HepG2 (cell line): ENCODE results near the gene CNNM1. TPM values are rescaled to one million over a fixed set of nuclear protein-coding genes. Genes with fewer than 3 reads are reported as not detected.

ENCODE experiments used
- ATAC-seq: fragments of 200-7000 bp; cut with Tn5 transposase; 3 replicates; pipeline ENCODE4 v1.9.1; 2020; ENCODE audit warnings: mild to moderate bottlenecking, moderate library complexity
- BruUV-seq: library from RNA; stranded (reverse); fragments of 400-500 nt; replicated peaks from 2 replicates; lab custom pipeline; 2021; lab: Mats Ljungman, UMichigan
- CTCF ChIA-PET: fragments of 300-600 bp; formaldehyde crosslinking; extraction: SDS; loops from one replicate; lab custom pipeline; 2021; ENCODE audit warnings: low total read pairs, inconsistent platforms, low intra/inter-chr PET ratio; lab: Yijun Ruan, JAX
- POLR2A ChIA-PET: fragments of 350-600 bp; sonication (Branson Sonifier 250); formaldehyde crosslinking; loops from one replicate; lab custom pipeline; 2020; ENCODE audit warnings: antibody characterized with exemption, inconsistent platforms; lab: Yijun Ruan, JAX
- DNase-seq: peaks from one replicate; pipeline ENCODE4 v3.0.0-alpha.2; 2015; ENCODE audit warnings: low spot score
- FAIRE-seq: peaks from 3 replicates; lab custom pipeline; 2011; peaks lifted over from hg19 to GRCh38; lab: Jason Lieb, UNC
- H2AFZ ChIP-seq: one replicate; pipeline ENCODE4 v1.6.1; 2011; ENCODE audit warnings: low read length, inconsistent platforms
- H3K27ac ChIP-seq: fragments of 300-600 bp; 3 replicates; pipeline ENCODE4 v1.8.0; 2011; ENCODE audit warnings: mixed run types, mild to moderate bottlenecking, mixed read lengths, low read length, inconsistent platforms; ENCODE audit not compliant: insufficient read depth; ENCODE audit errors: extremely low read length
- H3K27me3 ChIP-seq, 2 experiments: fragments of 200-600 bp in 1 of 2; 2 replicates in 1 of 2; 3 replicates in 1 of 2; pipeline versions ENCODE4 v1.6.0 to v1.8.0; 2011; ENCODE audit warnings: low read length in 2 of 2, mild to moderate bottlenecking in 2 of 2, moderate library complexity in 2 of 2, inconsistent platforms in 1 of 2; ENCODE audit not compliant: insufficient read depth in 2 of 2, control insufficient read depth in 1 of 2
- H3K36me3 ChIP-seq, 2 experiments: fragments of 200-600 bp in 1 of 2; replicated peaks in 1 of 2; 2 replicates in 1 of 2; 3 replicates in 1 of 2; pipeline versions ENCODE4 v1.5.1 to v1.8.0; 2011; ENCODE audit warnings: low read length in 2 of 2, inconsistent platforms in 1 of 2; ENCODE audit not compliant: insufficient read depth in 2 of 2, control insufficient read depth in 1 of 2
- H3K4me1 ChIP-seq: 2 replicates; pipeline ENCODE4 v1.5.1; 2012; ENCODE audit warnings: low read length, inconsistent platforms; ENCODE audit not compliant: insufficient read depth
- H3K4me2 ChIP-seq: 2 replicates; pipeline ENCODE4 v1.6.0; 2011; ENCODE audit warnings: low read depth, low read length, inconsistent platforms
- H3K4me3 ChIP-seq, 3 experiments: fragments of 200-600 bp in 1 of 3; sonication (generic), shearing (Covaris generic) in 1 of 3; replicated peaks in 1 of 3; 2 replicates each; pipeline ENCODE4 v1.5.1; 2011 to 2016; ENCODE audit warnings: low read length in 3 of 3, inconsistent platforms in 2 of 3, low read depth in 2 of 3, mild to moderate bottlenecking in 2 of 3, control low read depth in 1 of 3, mixed read lengths in 1 of 3; ENCODE audit not compliant: insufficient read depth in 1 of 3
- H3K79me2 ChIP-seq: one replicate; pipeline ENCODE4 v1.6.1; 2011; ENCODE audit warnings: low read length, inconsistent platforms; ENCODE audit not compliant: insufficient read depth
- H3K9ac ChIP-seq: 2 replicates; pipeline ENCODE4 v1.6.0; 2011; ENCODE audit warnings: mild to moderate bottlenecking, low read depth, low read length, inconsistent platforms; ENCODE audit not compliant: insufficient read depth
- H3K9me3 ChIP-seq: 2 replicates; pipeline ENCODE4 v1.5.1; 2012; ENCODE audit warnings: mild to moderate bottlenecking, low read length
- H4K20me1 ChIP-seq: 2 replicates; pipeline ENCODE4 v1.6.0; 2011; ENCODE audit warnings: inconsistent platforms, mild to moderate bottlenecking, low read length, moderate library complexity; ENCODE audit not compliant: insufficient read depth
- HMG20B ChIP-seq: conservative IDR thresholded peaks from 2 replicates; pipeline ENCODE4 v1.6.1; 2016; ENCODE audit warnings: missing genetic modification reagents, missing compliant biosample characterization
- HNRNPK ChIP-seq: fragments of 200-400 bp; formaldehyde crosslinking; IDR thresholded peaks from 2 replicates; pipeline ENCODE4 v1.6.1; 2018; ENCODE audit warnings: low read length, low read depth, moderate library complexity, mild to moderate bottlenecking; ENCODE audit not compliant: poor library complexity, severe bottlenecking
- MXI1 ChIP-seq: IDR thresholded peaks from 3 replicates; pipeline ENCODE4 v1.6.1; 2012; ENCODE audit warnings: low read depth, low read length, inconsistent platforms, borderline replicate concordance
- ONECUT2 ChIP-seq: sonication (generic); formaldehyde crosslinking; IDR thresholded peaks from 2 replicates; pipeline ENCODE4 v1.4.0; 2020; ENCODE audit warnings: missing genetic modification reagents
- RFX3 ChIP-seq: IDR thresholded peaks from 2 replicates; pipeline ENCODE4 v1.6.1; 2016; ENCODE audit warnings: missing biosample characterization, missing genetic modification reagents
- TCF7 ChIP-seq: sonication (generic); IDR thresholded peaks from 2 replicates; pipeline ENCODE4 v1.6.1; 2016; ENCODE audit warnings: antibody characterized with exemption, low read depth
- ZBTB21 ChIP-seq: sonication (generic); formaldehyde crosslinking; IDR thresholded peaks from 2 replicates; pipeline ENCODE4 v1.4.0; 2020; ENCODE audit warnings: missing genetic modification reagents
- ZFP37 ChIP-seq: sonication (generic); formaldehyde crosslinking; IDR thresholded peaks from 2 replicates; pipeline ENCODE4 v1.4.0; 2020; ENCODE audit warnings: missing genetic modification reagents, borderline replicate concordance
- ZNF260 ChIP-seq: sonication (generic); formaldehyde crosslinking; IDR thresholded peaks from 2 replicates; pipeline ENCODE4 v1.4.0; 2020; ENCODE audit warnings: missing genetic modification reagents, low read depth, mild to moderate bottlenecking, borderline replicate concordance
- ZNF33A ChIP-seq: sonication (generic); formaldehyde crosslinking; IDR thresholded peaks from 2 replicates; pipeline ENCODE4 v1.5.1; 2020; ENCODE audit warnings: missing genetic modification reagents, mild to moderate bottlenecking, moderate library complexity, borderline replicate concordance
- ZNF678 ChIP-seq: sonication (generic); formaldehyde crosslinking; IDR thresholded peaks from 2 replicates; pipeline ENCODE4 v1.4.0; 2020; ENCODE audit warnings: mild to moderate bottlenecking, missing genetic modification reagents
- ZNF761 ChIP-seq: sonication (generic); formaldehyde crosslinking; conservative IDR thresholded peaks from 2 replicates; pipeline ENCODE4 v1.4.0; 2020; ENCODE audit warnings: mild to moderate bottlenecking, missing genetic modification reagents
- WGBS: methylation state at CpG from one replicate; pipeline ENCODE4 v1.1.6; 2017; ENCODE audit warnings: low lambda C conversion rate; 5-methylcytosine and 5-hydroxymethylcytosine counted together
- in situ Hi-C: cut with HindIII; loops from 2 replicates; pipeline ENCODE4 v1.10.0; 2017; ENCODE audit warnings: low pct_unique_long_range_greater_than_20kb; ENCODE audit not compliant: extremely low pct_ligation_motif_present
- intact Hi-C: fragments of 100-400 bp; cut with micrococcal nuclease; formaldehyde crosslinking; loops from one replicate; pipeline ENCODE4 v1.10.0; 2022; ENCODE audit not compliant: unreplicated experiment
- polyA plus RNA-seq, 8 experiments: library from polyadenylated mRNA; depleted of rRNA in 3 of 8; stranded (reverse) in 7 of 8; unstranded in 1 of 8; fragments of >200 nt; fragmentation: Illumina TruSeq in 4 of 8; extraction: Trizol in 4 of 8; gene quantifications; 2 replicates each; pipeline versions ENCODE4 v1.2.1 to v1.2.3, GENCODE V29; 2011 to 2016; ENCODE audit warnings: low read depth in 4 of 8, missing spikeins in 1 of 8, mixed read lengths in 1 of 8; ENCODE audit not compliant: insufficient read depth in 1 of 8
- total RNA-seq, 5 experiments: library from RNA; depleted of rRNA; stranded (reverse); fragments of >200 nt; fragmentation: Illumina TruSeq; extraction: Trizol; gene quantifications; 2 replicates each; pipeline ENCODE4 v1.2.3, GENCODE V29; 2016; ENCODE audit warnings: low read depth in 1 of 5
- TF ChIP-seq, protein P1 (sequence below): sonication (generic); formaldehyde crosslinking; IDR thresholded peaks from 2 replicates; pipeline ENCODE4 v1.4.0; 2020; ENCODE audit warnings: missing genetic modification reagents
- TF ChIP-seq, protein P2 (sequence below): IDR thresholded peaks from 2 replicates; pipeline ENCODE4 v1.6.1; 2016; ENCODE audit warnings: low read depth, borderline replicate concordance
- TF ChIP-seq, protein P3 (sequence below): sonication (generic); formaldehyde crosslinking; IDR thresholded peaks from 2 replicates; pipeline ENCODE4 v1.8.0; 2022; ENCODE audit warnings: low read depth, missing genetic modification reagents
- TF ChIP-seq, protein P4 (sequence below): sonication (generic); formaldehyde crosslinking; conservative IDR thresholded peaks from 2 replicates; pipeline ENCODE4 v1.4.0; 2020; ENCODE audit warnings: missing genetic modification reagents
- TF ChIP-seq, protein P5 (sequence below): IDR thresholded peaks from 2 replicates; pipeline ENCODE4 v1.6.1; 2016; ENCODE audit warnings: control low read depth

The CNNM1 gene
- total and polyA plus RNA-seq, 2 of the 13 experiments (the other 11 are each of a cell fraction or from before 2014, with no cell fraction given): 4.3 to 9.6 TPM

DNA sequence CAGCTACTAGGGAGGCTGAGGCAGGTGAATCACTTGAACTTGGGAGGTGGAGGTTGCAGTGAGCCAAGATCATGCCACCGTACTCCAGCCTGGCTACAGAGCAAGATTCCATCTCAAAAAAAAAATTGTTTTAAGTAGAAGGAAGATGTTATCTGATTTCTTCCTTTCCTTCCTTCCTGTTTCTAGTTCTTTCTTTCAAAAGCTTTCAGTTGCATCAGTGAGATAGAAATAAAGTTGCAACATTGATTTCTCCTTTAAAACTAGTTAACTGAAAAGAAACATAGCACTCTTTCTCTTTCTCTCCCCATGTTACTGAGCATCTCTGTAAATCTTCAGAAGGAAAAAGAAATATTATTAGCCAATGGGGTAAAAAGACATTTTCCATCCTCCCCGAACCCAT, 37.5 kb downstream of the CNNM1 start:
- no peak for FAIRE-seq
- H3K9me3 ChIP-seq: no peaks in the 10 kb centered on the region
- H2AFZ ChIP-seq: no peak overlapping the region
- ChIA-PET CTCF (no interaction called here), POLR2A (no interaction called here)
- intact Hi-C loops: no loop called here
- H3K4me1 ChIP-seq: peaks cover 24% of the 10 kb centered on the region; the same call in 1 of the 2 replicates
- no peak overlapping the region for H3K9ac ChIP-seq
- no peak overlapping the region for H3K4me3 ChIP-seq
- no peaks in the 10 kb centered on the region for H3K79me2 ChIP-seq
- no peaks in the 10 kb centered on the region for H4K20me1 ChIP-seq
- H3K27ac ChIP-seq: no peak overlapping the region
- no peak for ATAC-seq
- no peak for DNase-seq
- WGBS: 61% methylated on average over 2 of the region's 2 CpGs
- H3K27me3 ChIP-seq: no peaks in the 10 kb centered on the region
- TF ChIP-seq ZNF678 (CRISPR knock-in tag) (no peak), RFX3 (no peak), ZFP37 (CRISPR knock-in tag) (no peak), ZNF33A (CRISPR knock-in tag) (no peak), ZBTB21 (CRISPR knock-in tag) (no peak), ZNF260 (CRISPR knock-in tag) (no peak), ZNF761 (CRISPR knock-in tag) (no peak), HNRNPK (no peak), MXI1 (no peak), HMG20B (CRISPR knock-in tag) (no peak), ONECUT2 (CRISPR knock-in tag) (no peak), TCF7 (no peak)
- TF ChIP-seq, protein P1, sequence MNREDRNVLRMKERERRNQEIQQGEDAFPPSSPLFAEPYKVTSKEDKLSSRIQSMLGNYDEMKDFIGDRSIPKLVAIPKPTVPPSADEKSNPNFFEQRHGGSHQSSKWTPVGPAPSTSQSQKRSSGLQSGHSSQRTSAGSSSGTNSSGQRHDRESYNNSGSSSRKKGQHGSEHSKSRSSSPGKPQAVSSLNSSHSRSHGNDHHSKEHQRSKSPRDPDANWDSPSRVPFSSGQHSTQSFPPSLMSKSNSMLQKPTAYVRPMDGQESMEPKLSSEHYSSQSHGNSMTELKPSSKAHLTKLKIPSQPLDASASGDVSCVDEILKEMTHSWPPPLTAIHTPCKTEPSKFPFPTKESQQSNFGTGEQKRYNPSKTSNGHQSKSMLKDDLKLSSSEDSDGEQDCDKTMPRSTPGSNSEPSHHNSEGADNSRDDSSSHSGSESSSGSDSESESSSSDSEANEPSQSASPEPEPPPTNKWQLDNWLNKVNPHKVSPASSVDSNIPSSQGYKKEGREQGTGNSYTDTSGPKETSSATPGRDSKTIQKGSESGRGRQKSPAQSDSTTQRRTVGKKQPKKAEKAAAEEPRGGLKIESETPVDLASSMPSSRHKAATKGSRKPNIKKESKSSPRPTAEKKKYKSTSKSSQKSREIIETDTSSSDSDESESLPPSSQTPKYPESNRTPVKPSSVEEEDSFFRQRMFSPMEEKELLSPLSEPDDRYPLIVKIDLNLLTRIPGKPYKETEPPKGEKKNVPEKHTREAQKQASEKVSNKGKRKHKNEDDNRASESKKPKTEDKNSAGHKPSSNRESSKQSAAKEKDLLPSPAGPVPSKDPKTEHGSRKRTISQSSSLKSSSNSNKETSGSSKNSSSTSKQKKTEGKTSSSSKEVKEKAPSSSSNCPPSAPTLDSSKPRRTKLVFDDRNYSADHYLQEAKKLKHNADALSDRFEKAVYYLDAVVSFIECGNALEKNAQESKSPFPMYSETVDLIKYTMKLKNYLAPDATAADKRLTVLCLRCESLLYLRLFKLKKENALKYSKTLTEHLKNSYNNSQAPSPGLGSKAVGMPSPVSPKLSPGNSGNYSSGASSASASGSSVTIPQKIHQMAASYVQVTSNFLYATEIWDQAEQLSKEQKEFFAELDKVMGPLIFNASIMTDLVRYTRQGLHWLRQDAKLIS (CRISPR knock-in tag): no peak
- TF ChIP-seq, protein P2, sequence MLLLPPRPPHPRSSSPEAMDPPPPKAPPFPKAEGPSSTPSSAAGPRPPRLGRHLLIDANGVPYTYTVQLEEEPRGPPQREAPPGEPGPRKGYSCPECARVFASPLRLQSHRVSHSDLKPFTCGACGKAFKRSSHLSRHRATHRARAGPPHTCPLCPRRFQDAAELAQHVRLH (CRISPR knock-in tag): no peak
- TF ChIP-seq, protein P3, sequence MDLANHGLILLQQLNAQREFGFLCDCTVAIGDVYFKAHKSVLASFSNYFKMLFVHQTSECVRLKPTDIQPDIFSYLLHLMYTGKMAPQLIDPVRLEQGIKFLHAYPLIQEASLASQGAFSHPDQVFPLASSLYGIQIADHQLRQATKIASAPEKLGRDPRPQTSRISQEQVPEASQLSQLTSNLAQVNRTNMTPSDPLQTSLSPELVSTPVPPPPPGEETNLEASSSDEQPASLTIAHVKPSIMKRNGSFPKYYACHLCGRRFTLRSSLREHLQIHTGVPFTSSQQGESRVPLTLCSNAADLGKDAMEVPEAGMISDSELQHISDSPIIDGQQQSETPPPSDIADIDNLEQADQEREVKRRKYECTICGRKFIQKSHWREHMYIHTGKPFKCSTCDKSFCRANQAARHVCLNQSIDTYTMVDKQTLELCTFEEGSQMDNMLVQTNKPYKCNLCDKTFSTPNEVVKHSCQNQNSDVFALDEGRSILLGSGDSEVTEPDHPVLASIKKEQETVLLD (CRISPR knock-in tag): no peak
- TF ChIP-seq, protein P4, sequence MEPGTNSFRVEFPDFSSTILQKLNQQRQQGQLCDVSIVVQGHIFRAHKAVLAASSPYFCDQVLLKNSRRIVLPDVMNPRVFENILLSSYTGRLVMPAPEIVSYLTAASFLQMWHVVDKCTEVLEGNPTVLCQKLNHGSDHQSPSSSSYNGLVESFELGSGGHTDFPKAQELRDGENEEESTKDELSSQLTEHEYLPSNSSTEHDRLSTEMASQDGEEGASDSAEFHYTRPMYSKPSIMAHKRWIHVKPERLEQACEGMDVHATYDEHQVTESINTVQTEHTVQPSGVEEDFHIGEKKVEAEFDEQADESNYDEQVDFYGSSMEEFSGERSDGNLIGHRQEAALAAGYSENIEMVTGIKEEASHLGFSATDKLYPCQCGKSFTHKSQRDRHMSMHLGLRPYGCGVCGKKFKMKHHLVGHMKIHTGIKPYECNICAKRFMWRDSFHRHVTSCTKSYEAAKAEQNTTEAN (CRISPR knock-in tag): no peak
- TF ChIP-seq, protein P5, sequence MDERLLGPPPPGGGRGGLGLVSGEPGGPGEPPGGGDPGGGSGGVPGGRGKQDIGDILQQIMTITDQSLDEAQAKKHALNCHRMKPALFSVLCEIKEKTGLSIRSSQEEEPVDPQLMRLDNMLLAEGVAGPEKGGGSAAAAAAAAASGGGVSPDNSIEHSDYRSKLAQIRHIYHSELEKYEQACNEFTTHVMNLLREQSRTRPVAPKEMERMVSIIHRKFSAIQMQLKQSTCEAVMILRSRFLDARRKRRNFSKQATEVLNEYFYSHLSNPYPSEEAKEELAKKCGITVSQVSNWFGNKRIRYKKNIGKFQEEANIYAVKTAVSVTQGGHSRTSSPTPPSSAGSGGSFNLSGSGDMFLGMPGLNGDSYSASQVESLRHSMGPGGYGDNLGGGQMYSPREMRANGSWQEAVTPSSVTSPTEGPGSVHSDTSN (CRISPR knock-in tag): no peak
- no peak overlapping the region for H3K4me2 ChIP-seq
- in situ Hi-C loops: no loop called here
- H3K36me3 ChIP-seq: no peaks in the 10 kb centered on the region; a peak in 1 of 5 replicates
- BruUV-seq: no TSS peak
